BLaER1 treated with 17β-estradiol and CSF1 and Interleukin-3, amounts not matched to agents 10 nM and 100 nM (cell line): ENCODE results near the gene TMEM8B.
"Not testable (repeated sequence)": the region's sequence is repeated elsewhere in the genome, so short reads cannot be mapped to it uniquely, and the experiment has no call there.

Experiments
- H3K27ac ChIP-seq, 11 experiments: shearing (Covaris generic); formaldehyde crosslinking; 2 replicates each; pipeline ENCODE4 v1.8.1; 2022
- H3K27me3 ChIP-seq, 11 experiments: shearing (Covaris generic); formaldehyde crosslinking; 2 replicates each; pipeline ENCODE4 v1.8.1; 2022
- H3K36me3 ChIP-seq, 11 experiments: shearing (Covaris generic); formaldehyde crosslinking; 2 replicates each; pipeline ENCODE4 v1.8.1; 2022
- H3K4me1 ChIP-seq, 10 experiments: shearing (Covaris generic); formaldehyde crosslinking; 2 replicates each; pipeline ENCODE4 v1.8.1; 2022
- H3K4me2 ChIP-seq, 11 experiments: shearing (Covaris generic); formaldehyde crosslinking; 2 replicates each; pipeline ENCODE4 v1.8.1; 2022
- H3K4me3 ChIP-seq, 10 experiments: shearing (Covaris generic); formaldehyde crosslinking; 2 replicates each; pipeline ENCODE4 v1.8.1; 2022
- H3K9ac ChIP-seq, 11 experiments: shearing (Covaris generic); formaldehyde crosslinking; 2 replicates each; pipeline ENCODE4 v1.8.1; 2022
- H3K9me3 ChIP-seq, 11 experiments: shearing (Covaris generic); formaldehyde crosslinking; replicated peaks in 1 of 11; 2 replicates each; pipeline ENCODE4 v1.8.1; 2022
- H4K20me1 ChIP-seq, 11 experiments: shearing (Covaris generic); formaldehyde crosslinking; 2 replicates each; pipeline ENCODE4 v1.8.1; 2022
- Cebpa-rat ChIP-seq, 11 experiments: shearing (Covaris generic); IDR thresholded peaks; 2 replicates each; pipeline ENCODE4 v1.8.1; 2022

The TMEM8B gene

DNA sequence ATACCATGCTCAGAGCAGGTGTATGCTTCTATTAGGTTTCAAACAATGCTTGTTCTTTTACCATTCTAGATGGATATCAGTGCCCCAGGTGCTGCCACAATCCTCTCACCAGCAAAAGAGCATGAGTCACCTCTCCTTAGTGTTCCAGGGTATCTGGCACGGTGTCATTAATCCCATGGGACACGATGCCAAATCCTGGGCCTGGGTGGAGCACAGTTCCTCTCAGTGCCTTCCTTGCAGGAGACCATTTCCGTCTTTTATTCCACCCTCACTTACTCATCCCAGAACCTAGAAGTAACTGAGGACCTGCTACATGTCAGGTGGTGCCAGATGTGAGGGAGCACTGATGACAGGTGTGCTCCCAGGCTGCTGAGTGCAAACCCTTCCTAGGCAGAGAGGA lies 42.5 kb downstream of the TMEM8B start:
- no peak overlapping the region for H3K27ac ChIP-seq
- H4K20me1 ChIP-seq, result no peaks in the 10 kb centered on the region
- H3K9me3 ChIP-seq, result peaks cover under 1 to 12% (median 8%) of the 10 kb centered on the region in 11 experiments; a peak in 19 of 22 replicates
- no peaks in the 10 kb centered on the region for H3K36me3 ChIP-seq
- H3K9ac ChIP-seq, result no peak overlapping the region
- H3K4me3 ChIP-seq, result no peak overlapping the region
- no peaks in the 10 kb centered on the region for H3K4me1 ChIP-seq
- TF ChIP-seq Cebpa-rat (IDR thresholded peaks at IDR 0.05), result no peak
- no peaks in the 10 kb centered on the region for H3K27me3 ChIP-seq
- H3K4me2 ChIP-seq, result no peak overlapping the region

DNA sequence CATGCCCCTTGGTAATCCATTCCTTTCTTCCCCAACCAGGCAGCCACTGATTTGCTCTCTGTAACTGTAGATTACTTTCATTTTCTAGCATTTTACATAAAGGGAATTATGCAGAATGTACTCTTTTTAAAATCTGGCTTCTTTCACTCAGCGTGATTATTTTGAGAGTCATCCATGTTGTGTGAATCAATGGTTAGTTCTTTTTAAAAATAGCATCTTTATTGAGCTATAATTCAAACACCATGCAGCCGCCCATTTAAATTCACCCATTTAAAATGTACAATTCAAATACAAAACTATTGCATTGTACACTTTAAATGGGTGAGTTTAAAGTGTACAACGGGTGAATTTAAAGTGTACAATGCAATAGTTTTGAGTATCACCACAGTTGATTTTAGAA lies 43.5 kb downstream of the TMEM8B start:
- no peaks in the 10 kb centered on the region for H3K27me3 ChIP-seq
- H3K36me3 ChIP-seq, result no peaks in the 10 kb centered on the region
- no peak overlapping the region for H3K9ac ChIP-seq
- H3K4me3 ChIP-seq, result no peak overlapping the region
- H3K4me2 ChIP-seq, result no peak overlapping the region
- no peak overlapping the region for H3K27ac ChIP-seq
- H4K20me1 ChIP-seq, result no peaks in the 10 kb centered on the region
- H3K4me1 ChIP-seq, result no peaks in the 10 kb centered on the region
- TF ChIP-seq Cebpa-rat (IDR thresholded peaks at IDR 0.05), result no peak
- peaks cover 10 to 22% (median 18%) of the 10 kb centered on the region in 11 experiments for H3K9me3 ChIP-seq

- H3K4me3 ChIP-seq, result no peak overlapping the region
- TF ChIP-seq Cebpa-rat (IDR thresholded peaks at IDR 0.05), result no peak
- no peak overlapping the region for H3K9ac ChIP-seq
- no peaks in the 10 kb centered on the region for H3K36me3 ChIP-seq
- no peak overlapping the region for H3K4me2 ChIP-seq
- no peaks in the 10 kb centered on the region for H4K20me1 ChIP-seq
- no peak overlapping the region for H3K27ac ChIP-seq
- no peaks in the 10 kb centered on the region for H3K27me3 ChIP-seq
- no peaks in the 10 kb centered on the region for H3K4me1 ChIP-seq
- H3K9me3 ChIP-seq, result peaks cover 1 to 10% (median 4%) of the 10 kb centered on the region in 11 experiments; a peak in 20 of 22 replicates
These were observed 53.3 kb downstream of the TMEM8B start for GRCh38 chr9:35882263-35882848.

DNA sequence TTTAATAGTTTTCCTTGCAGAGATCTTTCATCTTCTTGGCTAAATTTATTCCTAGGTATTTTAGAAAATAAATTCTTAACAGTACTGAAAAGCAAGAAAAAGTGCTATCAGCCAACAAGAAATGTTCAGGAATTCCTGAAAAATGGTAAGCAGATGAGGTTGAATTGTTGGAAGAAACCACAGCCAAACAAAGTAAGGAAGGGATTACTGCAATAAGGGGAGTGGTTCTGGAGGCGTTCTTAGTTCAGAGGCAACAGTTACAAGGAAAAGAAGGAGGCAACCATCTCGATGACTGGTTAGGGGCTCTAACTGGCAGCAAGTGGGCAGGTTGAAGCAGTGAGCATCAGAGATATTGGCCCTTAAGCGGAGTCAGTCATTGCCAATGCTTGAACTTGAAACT lies 54.0 kb downstream of the TMEM8B start:
- H3K36me3 ChIP-seq, result no peaks in the 10 kb centered on the region
- H3K4me3 ChIP-seq, result no peak overlapping the region
- no peaks in the 10 kb centered on the region for H3K4me1 ChIP-seq
- no peaks in the 10 kb centered on the region for H4K20me1 ChIP-seq
- peaks cover 0 to 3% (median 0%) of the 10 kb centered on the region in 11 experiments; a peak in 1 of 22 replicates for H3K9me3 ChIP-seq
- no peak overlapping the region for H3K27ac ChIP-seq
- no peaks in the 10 kb centered on the region for H3K27me3 ChIP-seq
- H3K4me2 ChIP-seq, result no peak overlapping the region
- no peak for TF ChIP-seq Cebpa-rat (IDR thresholded peaks at IDR 0.05)
- H3K9ac ChIP-seq, result no peak overlapping the region

DNA sequence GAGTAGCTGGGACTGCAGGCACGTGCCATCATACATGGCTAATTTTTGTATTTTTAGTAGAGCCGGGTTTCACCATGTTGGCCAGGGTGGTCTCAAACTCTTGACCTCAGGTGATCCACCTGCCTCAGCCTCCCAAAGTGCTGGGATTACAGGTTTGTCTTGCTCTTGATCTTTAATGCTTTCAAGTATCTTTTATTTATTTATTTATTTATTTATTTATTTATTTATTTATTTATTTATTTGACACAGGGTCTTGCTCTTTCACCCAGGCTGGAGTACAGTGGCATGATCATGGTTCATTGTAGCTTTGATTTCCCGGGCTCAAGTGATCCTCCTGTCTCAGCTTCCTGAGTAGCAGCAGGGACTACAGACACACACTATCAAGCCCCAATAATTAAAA lies 55.9 kb downstream of the TMEM8B start:
- not testable (repeated sequence) for H3K4me3 ChIP-seq, H3K9me3 ChIP-seq, H3K27ac ChIP-seq, H3K27me3 ChIP-seq, H3K4me1 ChIP-seq, H3K4me2 ChIP-seq, H3K36me3 ChIP-seq, H4K20me1 ChIP-seq, H3K9ac ChIP-seq

DNA sequence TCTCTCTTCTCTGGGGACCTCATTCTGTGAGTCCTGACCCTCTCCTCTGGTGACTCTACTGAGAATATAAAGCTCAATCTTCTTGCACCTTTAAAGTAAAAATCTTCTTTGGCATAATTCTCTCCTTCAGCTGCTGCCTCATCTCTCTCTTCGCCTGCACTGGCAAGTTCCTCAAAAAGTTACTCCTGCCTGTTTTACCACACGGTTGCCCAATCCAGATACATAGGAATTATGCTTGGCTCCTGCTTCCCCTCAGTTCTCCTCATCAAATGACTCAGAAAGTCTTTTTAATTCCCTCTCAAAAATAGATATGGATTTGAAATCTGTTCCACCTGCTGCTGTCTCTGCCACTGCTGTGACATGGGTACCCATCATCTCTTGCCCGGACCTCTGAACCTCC lies 62.6 kb downstream of the TMEM8B start:
- Histone ChIP-seq H4K20me1 (no peaks in the 10 kb centered on the region), H3K9ac (no peak overlapping the region; a peak in 1 of 22 replicates), H3K4me3 (no peak overlapping the region), H3K4me2 (peak overlapping the region in 5 of 11 experiments; percentile 32 to 68 (median 57); a peak in 10 of 22 replicates), H3K9me3 (no peaks in the 10 kb centered on the region), H3K27ac (no peak overlapping the region), H3K36me3 (no peaks in the 10 kb centered on the region), H3K4me1 (peaks cover 0 to 17% (median 5%) of the 10 kb centered on the region in 10 experiments; a peak in 10 of 20 replicates), H3K27me3 (no peaks in the 10 kb centered on the region)
- peak in 1 of 11 experiments; percentile 11; a peak in 1 of 22 replicates for TF ChIP-seq Cebpa-rat (IDR thresholded peaks at IDR 0.05)

DNA sequence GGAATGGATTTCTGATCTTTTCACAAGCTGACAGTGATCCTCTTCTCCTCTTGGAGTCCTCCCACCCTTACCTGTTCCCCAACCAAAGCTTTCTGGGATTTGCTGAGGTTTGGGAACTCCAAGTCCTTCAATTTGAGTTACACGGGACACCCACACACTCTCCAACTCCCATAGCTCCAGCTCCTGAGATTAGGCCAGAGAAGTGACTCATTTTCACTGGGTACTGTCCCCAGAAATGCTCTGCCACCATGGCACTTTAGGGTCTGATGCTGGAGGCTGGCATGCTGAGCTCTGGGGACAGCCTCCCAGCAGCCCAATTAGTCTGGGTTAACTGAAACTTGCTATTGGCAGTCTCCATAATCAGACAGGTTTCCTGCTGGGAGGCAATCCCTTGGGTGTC lies 63.0 kb downstream of the TMEM8B start:
- 0 out of 22 replicates have a peak, but pooled peaks of 1 of the 11 experiments have one; percentile 1 for TF ChIP-seq Cebpa-rat (IDR thresholded peaks at IDR 0.05)
- Histone ChIP-seq H3K27me3 (no peaks in the 10 kb centered on the region), H3K4me3 (no peak overlapping the region), H3K27ac (no peak overlapping the region), H3K36me3 (no peaks in the 10 kb centered on the region), H3K9me3 (no peaks in the 10 kb centered on the region), H3K9ac (no peak overlapping the region), H4K20me1 (no peaks in the 10 kb centered on the region), H3K4me2 (peak overlapping the region in 5 of 11 experiments; percentile 32 to 68 (median 57); a peak in 10 of 22 replicates), H3K4me1 (peaks cover 0 to 17% (median 5%) of the 10 kb centered on the region in 10 experiments; a peak in 10 of 20 replicates)

DNA sequence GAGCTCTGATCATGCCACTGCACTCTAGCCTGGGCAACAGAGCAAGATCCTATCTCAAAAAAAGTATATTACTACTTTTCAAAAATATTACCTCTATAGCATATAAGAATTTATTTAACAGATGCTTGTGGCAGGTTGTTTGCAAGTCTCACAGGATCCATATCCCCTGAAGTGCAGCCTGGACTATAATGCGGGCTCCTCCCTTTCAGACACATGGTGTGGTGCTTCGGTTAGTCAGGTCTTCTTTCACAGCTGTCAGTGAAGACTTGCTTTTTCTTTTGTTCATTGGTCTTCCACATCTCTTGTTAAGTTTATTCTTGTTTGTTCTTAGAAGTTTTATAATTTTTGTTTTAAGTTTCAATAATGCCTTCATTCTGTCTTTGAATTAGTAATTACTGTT lies 67.5 kb downstream of the TMEM8B start:
- Histone ChIP-seq H3K9ac (no peak overlapping the region), H3K4me2 (no peak overlapping the region), H3K4me3 (no peak overlapping the region), H4K20me1 (no peaks in the 10 kb centered on the region), H3K4me1 (peaks cover 0 to 10% (median 6%) of the 10 kb centered on the region in 10 experiments; a peak in 10 of 20 replicates), H3K27me3 (no peaks in the 10 kb centered on the region), H3K27ac (no peak overlapping the region), H3K36me3 (no peaks in the 10 kb centered on the region), H3K9me3 (no peaks in the 10 kb centered on the region)
- no peak for TF ChIP-seq Cebpa-rat (IDR thresholded peaks at IDR 0.05)

- not testable (repeated sequence) for H3K27me3 ChIP-seq, H3K4me3 ChIP-seq, H3K36me3 ChIP-seq, H3K4me1 ChIP-seq, H3K9me3 ChIP-seq, H3K9ac ChIP-seq, H4K20me1 ChIP-seq, H3K4me2 ChIP-seq, H3K27ac ChIP-seq
These were observed 68.5 kb downstream of the TMEM8B start for GRCh38 chr9:35897376-35898099.

GRCh38 chr9:35898337-35898736 lies 69.3 kb downstream of the TMEM8B start:
- H3K27me3 ChIP-seq, result no peaks in the 10 kb centered on the region
- H3K9me3 ChIP-seq, result no peaks in the 10 kb centered on the region
- H3K27ac ChIP-seq, result no peak overlapping the region
- no peak for TF ChIP-seq Cebpa-rat (IDR thresholded peaks at IDR 0.05)
- no peaks in the 10 kb centered on the region for H4K20me1 ChIP-seq
- 0 out of 20 replicates have a peak, but pooled peaks cover 0 to 5% (median 0%) of the 10 kb centered on the region in 10 experiments for H3K4me1 ChIP-seq
- no peak overlapping the region for H3K4me2 ChIP-seq
- no peaks in the 10 kb centered on the region for H3K36me3 ChIP-seq
- H3K4me3 ChIP-seq, result no peak overlapping the region
- H3K9ac ChIP-seq, result no peak overlapping the region
